Panc1 (cell line): Measurements from ENCODE around the gene ACOXL. TPM values are rescaled to one million over a fixed set of nuclear protein-coding genes. Genes with fewer than 3 reads are reported as not detected.

Experiments
- ATAC-seq: fragments of 200-7000 bp; cut with Tn5 transposase; 2 replicates; pipeline ENCODE4 v1.9.1; 2020; ENCODE audit warnings: mild to moderate bottlenecking, moderate library complexity
- BruUV-seq: library from RNA; stranded (reverse); fragments of 400-500 nt; replicated peaks from 2 replicates; lab custom pipeline; 2021; lab: Mats Ljungman, UMichigan
- CTCF ChIA-PET: fragments of 300-600 bp; sonication (Branson Sonifier 250); formaldehyde crosslinking; loops from one replicate; lab custom pipeline; 2022; ENCODE audit warnings: antibody characterized with exemption; lab: Charles Lee
- POLR2A ChIA-PET: fragments of 300-600 bp; sonication (Branson Sonifier 250); formaldehyde crosslinking; loops from one replicate; lab custom pipeline; 2022; ENCODE audit warnings: antibody characterized with exemption; lab: Charles Lee
- DNase-seq: peaks from one replicate; pipeline ENCODE4 v3.0.0-alpha.2; 2010; ENCODE audit warnings: low read depth, low spot score
- H3K27ac ChIP-seq: 2 replicates; pipeline ENCODE4 v1.5.1; 2011; ENCODE audit warnings: mild to moderate bottlenecking, low read length, inconsistent platforms
- H3K27me3 ChIP-seq: fragments of 200-500 bp; sonication (Bioruptor generic); 2 replicates; pipeline ENCODE4 v1.6.0; 2014; ENCODE audit warnings: low read length, inconsistent platforms; ENCODE audit not compliant: control insufficient read depth, insufficient read depth
- H3K36me3 ChIP-seq: fragments of 200-500 bp; sonication (Bioruptor generic); 2 replicates; pipeline ENCODE4 v1.5.1; 2014; ENCODE audit warnings: inconsistent platforms, mild to moderate bottlenecking, low read length, moderate library complexity; ENCODE audit not compliant: control insufficient read depth, insufficient read depth
- H3K4me1 ChIP-seq: 2 replicates; pipeline ENCODE4 v1.5.1; 2011; ENCODE audit warnings: inconsistent platforms, mild to moderate bottlenecking, low read length, moderate library complexity; ENCODE audit not compliant: control insufficient read depth, insufficient read depth
- H3K4me3 ChIP-seq, 2 experiments: 2 replicates each; pipeline ENCODE4 v1.5.1; 2011 to 2012; ENCODE audit warnings: low read depth in 2 of 2, low read length in 2 of 2, mild to moderate bottlenecking in 2 of 2, inconsistent platforms in 1 of 2, moderate library complexity in 1 of 2
- H3K9me3 ChIP-seq: fragments of 200-500 bp; sonication (Bioruptor generic); 2 replicates; pipeline ENCODE4 v1.5.1; 2014; ENCODE audit warnings: low read depth, mild to moderate bottlenecking, inconsistent platforms, low read length, moderate library complexity; ENCODE audit not compliant: control insufficient read depth, insufficient read depth
- POLR2AphosphoS5 ChIP-seq: IDR thresholded peaks from 2 replicates; pipeline ENCODE4 v1.6.1; 2012; ENCODE audit warnings: mild to moderate bottlenecking, low read depth, low read length, moderate library complexity
- SIN3A ChIP-seq: IDR thresholded peaks from 2 replicates; pipeline ENCODE4 v1.6.1; 2012; ENCODE audit warnings: low read depth, mild to moderate bottlenecking, low read length, moderate library complexity, borderline replicate concordance; ENCODE audit not compliant: insufficient read depth
- TCF7L2 ChIP-seq: IDR thresholded peaks from 2 replicates; pipeline ENCODE4 v1.6.1; 2011; ENCODE audit warnings: mild to moderate bottlenecking, low read depth, low read length, inconsistent platforms
- in situ Hi-C: cut with HindIII; loops from 2 replicates; pipeline ENCODE4 v1.10.0; 2016; ENCODE audit warnings: low sequenced_read_pairs, low pct_unique_long_range_greater_than_20kb
- intact Hi-C: fragments of 100-400 bp; cut with micrococcal nuclease; formaldehyde crosslinking; loops from one replicate; pipeline ENCODE4 v1.10.0; 2022; ENCODE audit not compliant: unreplicated experiment
- total RNA-seq: library from RNA; stranded (reverse); gene quantifications from one replicate; pipeline ENCODE4 v1.2.1, GENCODE V29; 2021; ENCODE audit not compliant: unreplicated experiment
- TF ChIP-seq, protein P1 (sequence below), 2 experiments: IDR thresholded peaks; 2 replicates each; pipeline ENCODE4 v1.6.1; 2011 to 2012; ENCODE audit warnings: low read depth in 2 of 2, control low read depth in 1 of 2, low read length in 1 of 2, mild to moderate bottlenecking in 1 of 2, moderate library complexity in 1 of 2; ENCODE audit not compliant: insufficient read depth in 1 of 2
- TF ChIP-seq, protein P2 (sequence below): fragments of 450-650 bp; IDR thresholded peaks from 2 replicates; pipeline ENCODE4 v1.5.1; 2017; ENCODE audit warnings: mild to moderate bottlenecking

ACOXL gene
- total RNA-seq, 1 experiment from 2014 or later: 4.9 TPM

DNA sequence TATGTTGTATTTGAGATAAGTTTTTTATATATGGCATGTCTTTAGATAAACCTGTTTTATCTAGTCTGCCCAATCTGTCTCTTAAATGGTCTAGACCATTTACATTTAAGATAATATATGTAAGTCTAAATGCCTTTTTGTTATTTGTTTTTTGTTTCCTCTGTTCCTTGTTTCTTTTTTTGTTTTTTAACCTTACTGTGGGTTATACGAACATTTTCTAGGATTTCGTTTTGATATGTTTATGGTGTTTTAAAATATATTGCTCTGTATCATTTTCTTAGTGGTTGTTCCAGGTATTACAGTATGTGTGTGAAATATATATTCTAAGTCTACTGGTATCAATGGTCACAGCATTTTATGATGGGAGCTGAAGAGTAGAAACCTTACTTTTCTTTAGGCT, 401.7 kb downstream of the ACOXL start:
- ATAC-seq: no peak
- no peak overlapping the region for H3K27ac ChIP-seq
- TF ChIP-seq TCF7L2: no peak
- TF ChIP-seq, protein P1, sequence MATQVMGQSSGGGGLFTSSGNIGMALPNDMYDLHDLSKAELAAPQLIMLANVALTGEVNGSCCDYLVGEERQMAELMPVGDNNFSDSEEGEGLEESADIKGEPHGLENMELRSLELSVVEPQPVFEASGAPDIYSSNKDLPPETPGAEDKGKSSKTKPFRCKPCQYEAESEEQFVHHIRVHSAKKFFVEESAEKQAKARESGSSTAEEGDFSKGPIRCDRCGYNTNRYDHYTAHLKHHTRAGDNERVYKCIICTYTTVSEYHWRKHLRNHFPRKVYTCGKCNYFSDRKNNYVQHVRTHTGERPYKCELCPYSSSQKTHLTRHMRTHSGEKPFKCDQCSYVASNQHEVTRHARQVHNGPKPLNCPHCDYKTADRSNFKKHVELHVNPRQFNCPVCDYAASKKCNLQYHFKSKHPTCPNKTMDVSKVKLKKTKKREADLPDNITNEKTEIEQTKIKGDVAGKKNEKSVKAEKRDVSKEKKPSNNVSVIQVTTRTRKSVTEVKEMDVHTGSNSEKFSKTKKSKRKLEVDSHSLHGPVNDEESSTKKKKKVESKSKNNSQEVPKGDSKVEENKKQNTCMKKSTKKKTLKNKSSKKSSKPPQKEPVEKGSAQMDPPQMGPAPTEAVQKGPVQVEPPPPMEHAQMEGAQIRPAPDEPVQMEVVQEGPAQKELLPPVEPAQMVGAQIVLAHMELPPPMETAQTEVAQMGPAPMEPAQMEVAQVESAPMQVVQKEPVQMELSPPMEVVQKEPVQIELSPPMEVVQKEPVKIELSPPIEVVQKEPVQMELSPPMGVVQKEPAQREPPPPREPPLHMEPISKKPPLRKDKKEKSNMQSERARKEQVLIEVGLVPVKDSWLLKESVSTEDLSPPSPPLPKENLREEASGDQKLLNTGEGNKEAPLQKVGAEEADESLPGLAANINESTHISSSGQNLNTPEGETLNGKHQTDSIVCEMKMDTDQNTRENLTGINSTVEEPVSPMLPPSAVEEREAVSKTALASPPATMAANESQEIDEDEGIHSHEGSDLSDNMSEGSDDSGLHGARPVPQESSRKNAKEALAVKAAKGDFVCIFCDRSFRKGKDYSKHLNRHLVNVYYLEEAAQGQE (IDR thresholded peaks at IDR 0.05; ENCODE audit: insufficient read depth in 1 of 2, low read depth in 2 of 2, low read length in 1 of 2): no peak
- TF ChIP-seq, protein P2, sequence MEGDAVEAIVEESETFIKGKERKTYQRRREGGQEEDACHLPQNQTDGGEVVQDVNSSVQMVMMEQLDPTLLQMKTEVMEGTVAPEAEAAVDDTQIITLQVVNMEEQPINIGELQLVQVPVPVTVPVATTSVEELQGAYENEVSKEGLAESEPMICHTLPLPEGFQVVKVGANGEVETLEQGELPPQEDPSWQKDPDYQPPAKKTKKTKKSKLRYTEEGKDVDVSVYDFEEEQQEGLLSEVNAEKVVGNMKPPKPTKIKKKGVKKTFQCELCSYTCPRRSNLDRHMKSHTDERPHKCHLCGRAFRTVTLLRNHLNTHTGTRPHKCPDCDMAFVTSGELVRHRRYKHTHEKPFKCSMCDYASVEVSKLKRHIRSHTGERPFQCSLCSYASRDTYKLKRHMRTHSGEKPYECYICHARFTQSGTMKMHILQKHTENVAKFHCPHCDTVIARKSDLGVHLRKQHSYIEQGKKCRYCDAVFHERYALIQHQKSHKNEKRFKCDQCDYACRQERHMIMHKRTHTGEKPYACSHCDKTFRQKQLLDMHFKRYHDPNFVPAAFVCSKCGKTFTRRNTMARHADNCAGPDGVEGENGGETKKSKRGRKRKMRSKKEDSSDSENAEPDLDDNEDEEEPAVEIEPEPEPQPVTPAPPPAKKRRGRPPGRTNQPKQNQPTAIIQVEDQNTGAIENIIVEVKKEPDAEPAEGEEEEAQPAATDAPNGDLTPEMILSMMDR: no peak
- no peak for TF ChIP-seq POLR2AphosphoS5
- TF ChIP-seq SIN3A: no peak
- H3K36me3 ChIP-seq: peaks cover 6% of the 10 kb centered on the region; the same call in 1 of the 2 replicates
- H3K9me3 ChIP-seq: no peaks in the 10 kb centered on the region
- intact Hi-C loops (no loop called here), in situ Hi-C loops (no loop called here)
- ChIA-PET CTCF (no interaction called here), POLR2A (no interaction called here)
- DNase-seq: no peak
- H3K27me3 ChIP-seq: no peaks in the 10 kb centered on the region
- no peaks in the 10 kb centered on the region; the same call in 1 of the 2 replicates for H3K4me1 ChIP-seq
- H3K4me3 ChIP-seq: no peak overlapping the region
- BruUV-seq: no TSS peak

DNA sequence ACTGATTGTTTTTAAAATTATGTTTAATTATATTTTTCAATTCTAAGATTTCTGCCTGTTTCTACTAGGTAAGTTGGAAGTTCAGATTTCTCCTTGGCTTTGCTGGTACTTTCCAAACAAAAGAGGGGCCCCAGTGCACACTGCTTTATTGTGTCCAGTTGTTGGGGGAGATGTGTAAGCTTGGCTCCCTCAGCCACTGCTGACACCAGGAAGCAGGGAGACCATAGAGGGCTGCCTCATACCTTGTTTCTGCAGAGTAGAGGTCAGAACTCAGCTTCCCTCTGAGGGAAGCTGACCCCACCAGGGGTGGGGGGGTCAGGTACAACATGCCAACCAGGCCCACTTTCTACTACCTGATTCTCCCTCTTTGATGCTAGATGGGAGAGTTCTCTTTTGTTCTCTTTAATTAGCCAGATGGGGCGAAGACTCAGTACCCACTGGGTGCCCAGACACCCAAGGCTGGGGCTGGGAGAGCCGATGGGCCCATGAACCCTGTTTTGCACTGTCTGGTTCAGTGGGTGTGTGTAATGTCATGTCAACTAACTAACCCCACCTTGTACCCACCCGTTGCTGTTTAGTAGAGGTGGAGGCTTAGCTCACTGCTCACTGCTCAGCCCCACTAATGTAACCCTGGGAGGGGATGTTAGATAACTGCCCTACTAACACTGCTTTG, 403.0 kb downstream of the ACOXL start:
- no peak for TF ChIP-seq POLR2AphosphoS5
- TF ChIP-seq, protein P1 (IDR thresholded peaks at IDR 0.05; ENCODE audit: insufficient read depth in 1 of 2, low read depth in 2 of 2, low read length in 1 of 2): no peak
- no TSS peak for BruUV-seq
- intact Hi-C loops (no loop called here), in situ Hi-C loops (no loop called here)
- no peaks in the 10 kb centered on the region; the same call in 1 of the 2 replicates for H3K4me1 ChIP-seq
- POLR2A ChIA-PET: no interaction called here
- H3K36me3 ChIP-seq: no peaks in the 10 kb centered on the region; the same call in 1 of the 2 replicates
- no peak overlapping the region for H3K27ac ChIP-seq
- H3K9me3 ChIP-seq: no peaks in the 10 kb centered on the region
- no peak for ATAC-seq
- no peaks in the 10 kb centered on the region for H3K27me3 ChIP-seq
- H3K4me3 ChIP-seq: no peak overlapping the region
- CTCF ChIA-PET: no interaction called here
- no peak for DNase-seq
